GM12873 (cell line): Measurements from ENCODE around the gene LMNTD2.

Source experiments
- CTCF ChIP-seq: IDR thresholded peaks from 2 replicates; pipeline ENCODE4 v1.5.1; 2012; ENCODE audit warnings: low read depth, mild to moderate bottlenecking, moderate library complexity, low read length, control low read depth; ENCODE audit not compliant: insufficient read depth; ENCODE audit errors: missing control alignments

Gene LMNTD2

GRCh38 chr11:586376-587316 lies 26.1 kb upstream of the LMNTD2 start:
- TF ChIP-seq CTCF: no peak

GRCh38 chr11:584287-584686 lies 23.7 kb upstream of the LMNTD2 start:
- TF ChIP-seq CTCF: no peak

- TF ChIP-seq CTCF: no peak
Measured at GRCh38 chr11:581752-582151, 21.2 kb upstream of the LMNTD2 start.

- TF ChIP-seq CTCF: no peak
Measured at GRCh38 chr11:581342-581741, 20.8 kb upstream of the LMNTD2 start.

GRCh38 chr11:579830-580601 lies 19.5 kb upstream of the LMNTD2 start:
- TF ChIP-seq CTCF: no peak

GRCh38 chr11:578276-579035 lies 17.9 kb upstream of the LMNTD2 start:
- no peak for TF ChIP-seq CTCF

- TF ChIP-seq CTCF: no peak
Measured at GRCh38 chr11:577611-577894, 17.0 kb upstream of the LMNTD2 start.
